SU-DHL-6 (cell line): Measurements from ENCODE around the gene ANKRD65.

Experiments
- EZH2phosphoT487 ChIP-seq: fragments of 200-600 bp; sonication (generic), shearing (Covaris generic); conservative IDR thresholded peaks from 2 replicates; pipeline ENCODE4 v1.6.1; 2018; ENCODE audit warnings: mild to moderate bottlenecking, antibody characterized with exemption, low read length, moderate library complexity, mixed read lengths
- TF ChIP-seq, protein P1 (sequence below): fragments of 200-600 bp; sonication (generic); IDR thresholded peaks from one replicate; pipeline ENCODE4 v1.5.1; 2017; ENCODE audit warnings: antibody characterized with exemption, mild to moderate bottlenecking, low read length, moderate library complexity; ENCODE audit not compliant: insufficient read depth, poor library complexity, severe bottlenecking

DNA sequence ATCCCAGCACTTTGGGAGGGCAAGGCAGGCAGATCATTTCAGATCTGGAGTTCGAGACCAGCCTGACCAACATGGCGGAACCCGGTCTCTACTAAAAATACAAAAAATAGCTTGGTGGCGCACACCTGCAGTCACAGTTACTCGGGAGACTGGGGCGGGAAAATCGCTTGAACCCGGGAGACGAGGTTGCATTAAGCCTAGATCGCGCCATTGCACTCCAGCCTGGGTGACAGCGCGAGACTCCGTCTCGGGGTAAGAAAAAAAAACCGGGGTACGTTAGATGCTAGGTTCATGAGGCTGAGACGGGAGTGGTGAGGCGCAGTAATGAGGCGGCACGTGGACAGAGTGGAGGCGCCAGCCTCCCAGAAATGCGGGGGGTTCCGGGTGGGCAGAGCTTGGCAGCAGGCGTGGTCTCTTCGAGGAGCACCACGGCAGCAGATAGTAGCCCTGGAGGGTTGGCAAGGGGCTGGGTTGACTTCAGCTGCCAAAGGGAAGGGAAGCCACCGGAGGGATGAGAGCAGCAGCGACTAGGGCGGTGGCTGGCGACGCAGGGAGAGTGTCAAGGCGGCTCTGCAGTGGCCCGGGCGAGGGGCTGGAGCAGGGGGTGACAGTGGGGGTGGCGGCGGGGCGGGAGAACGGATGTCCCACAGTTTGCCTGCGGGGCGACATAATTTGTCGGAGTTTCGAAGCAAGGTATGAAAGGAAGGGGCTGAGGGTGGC lies 14.8 kb downstream of the ANKRD65 start:
- TF ChIP-seq, protein P1, sequence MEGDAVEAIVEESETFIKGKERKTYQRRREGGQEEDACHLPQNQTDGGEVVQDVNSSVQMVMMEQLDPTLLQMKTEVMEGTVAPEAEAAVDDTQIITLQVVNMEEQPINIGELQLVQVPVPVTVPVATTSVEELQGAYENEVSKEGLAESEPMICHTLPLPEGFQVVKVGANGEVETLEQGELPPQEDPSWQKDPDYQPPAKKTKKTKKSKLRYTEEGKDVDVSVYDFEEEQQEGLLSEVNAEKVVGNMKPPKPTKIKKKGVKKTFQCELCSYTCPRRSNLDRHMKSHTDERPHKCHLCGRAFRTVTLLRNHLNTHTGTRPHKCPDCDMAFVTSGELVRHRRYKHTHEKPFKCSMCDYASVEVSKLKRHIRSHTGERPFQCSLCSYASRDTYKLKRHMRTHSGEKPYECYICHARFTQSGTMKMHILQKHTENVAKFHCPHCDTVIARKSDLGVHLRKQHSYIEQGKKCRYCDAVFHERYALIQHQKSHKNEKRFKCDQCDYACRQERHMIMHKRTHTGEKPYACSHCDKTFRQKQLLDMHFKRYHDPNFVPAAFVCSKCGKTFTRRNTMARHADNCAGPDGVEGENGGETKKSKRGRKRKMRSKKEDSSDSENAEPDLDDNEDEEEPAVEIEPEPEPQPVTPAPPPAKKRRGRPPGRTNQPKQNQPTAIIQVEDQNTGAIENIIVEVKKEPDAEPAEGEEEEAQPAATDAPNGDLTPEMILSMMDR: no peak
- no peak for TF ChIP-seq EZH2phosphoT487
